Suprapubic skin (tissue), 4 donors: ENCODE data around the gene GEMIN8.

Experiments used
- CTCF ChIP-seq, 2 donors: fragments of 200-600 bp in 1 of 2; fragments of 450-650 bp in 1 of 2; sonication (generic) in 1 of 2; IDR thresholded peaks; one replicate each; pipeline ENCODE4 v1.5.1; 2016 to 2019; ENCODE audit warnings: antibody characterized with exemption in 2 of 2, mild to moderate bottlenecking in 1 of 2, moderate library complexity in 1 of 2
- EP300 ChIP-seq: sonication (generic); formaldehyde crosslinking; IDR thresholded peaks from one replicate; pipeline ENCODE4 v1.6.1; 2017; ENCODE audit warnings: antibody characterized with exemption
- POLR2A ChIP-seq, 2 donors: fragments of 450-650 bp; IDR thresholded peaks; one replicate each; pipeline ENCODE4 v1.6.1; 2017; ENCODE audit warnings: antibody characterized with exemption in 2 of 2, mild to moderate bottlenecking in 2 of 2, moderate library complexity in 2 of 2
- POLR2AphosphoS5 ChIP-seq, 3 donors: sonication (generic); formaldehyde crosslinking; IDR thresholded peaks; one replicate each; pipeline ENCODE4 v1.6.1; 2017; ENCODE audit warnings: antibody characterized with exemption in 3 of 3

- TF ChIP-seq CTCF (IDR thresholded peaks at IDR 0.05), result no peak
- no peak for TF ChIP-seq POLR2A (IDR thresholded peaks at IDR 0.05)
- TF ChIP-seq POLR2AphosphoS5 (IDR thresholded peaks at IDR 0.05), result no peak
- TF ChIP-seq EP300, result no peak
Observed at GRCh38 chrX:14003876-14004425, 25.7 kb downstream of the GEMIN8 start.
